Calu3 (cell line): ENCODE measurements around the gene DPP6. TPM values are rescaled to one million over a fixed set of nuclear protein-coding genes. Genes with fewer than 3 reads are reported as not detected.

ENCODE experiments used
- BruUV-seq: library from RNA; stranded (reverse); fragments of 400-500 nt; replicated peaks from 2 replicates; lab custom pipeline; 2021; lab: Mats Ljungman, UMichigan
- CTCF ChIA-PET: fragments of 300-600 bp; sonication (Branson Sonifier 250); formaldehyde crosslinking; loops from one replicate; lab custom pipeline; 2022; ENCODE audit warnings: antibody characterized with exemption; lab: Charles Lee
- DNase-seq: peaks from one replicate; pipeline ENCODE4 v3.0.0; 2022
- H3K27ac Mint-ChIP-seq: one replicate; pipeline ENCODE4 v1.8.0; 2022; ENCODE audit warnings: mixed read lengths; ENCODE audit not compliant: unreplicated experiment
- H3K27me3 Mint-ChIP-seq: one replicate; pipeline ENCODE4 v1.8.0; 2022; ENCODE audit warnings: mixed read lengths; ENCODE audit not compliant: unreplicated experiment
- H3K36me3 Mint-ChIP-seq: one replicate; pipeline ENCODE4 v1.8.0; 2022; ENCODE audit warnings: mild to moderate bottlenecking, moderate library complexity, mixed read lengths; ENCODE audit not compliant: insufficient read depth, unreplicated experiment
- H3K4me1 Mint-ChIP-seq: one replicate; pipeline ENCODE4 v1.8.0; 2022; ENCODE audit warnings: mild to moderate bottlenecking, low read depth, mixed read lengths; ENCODE audit not compliant: unreplicated experiment
- H3K4me3 Mint-ChIP-seq: one replicate; pipeline ENCODE4 v1.8.0; 2022; ENCODE audit warnings: mild to moderate bottlenecking, low read depth, moderate library complexity, mixed read lengths; ENCODE audit not compliant: unreplicated experiment
- H3K9me3 Mint-ChIP-seq: one replicate; pipeline ENCODE4 v1.8.0; 2022; ENCODE audit warnings: low read depth, mixed read lengths; ENCODE audit not compliant: unreplicated experiment
- intact Hi-C: fragments of 100-400 bp; cut with micrococcal nuclease; formaldehyde crosslinking; loops from one replicate; pipeline ENCODE4 v1.10.0; 2022; ENCODE audit not compliant: unreplicated experiment
- total RNA-seq: library from RNA; stranded (reverse); gene quantifications from 2 replicates; pipeline ENCODE4 v1.2.3, GENCODE V29; 2022
- TF ChIP-seq, protein P1 (sequence below): fragments of 200-600 bp; IDR thresholded peaks from one replicate; pipeline ENCODE4 v1.8.0; 2022; ENCODE audit warnings: antibody characterized with exemption; ENCODE audit not compliant: unreplicated experiment

DPP6 gene
- total RNA-seq, 1 experiment from 2014 or later, result not detected

DNA sequence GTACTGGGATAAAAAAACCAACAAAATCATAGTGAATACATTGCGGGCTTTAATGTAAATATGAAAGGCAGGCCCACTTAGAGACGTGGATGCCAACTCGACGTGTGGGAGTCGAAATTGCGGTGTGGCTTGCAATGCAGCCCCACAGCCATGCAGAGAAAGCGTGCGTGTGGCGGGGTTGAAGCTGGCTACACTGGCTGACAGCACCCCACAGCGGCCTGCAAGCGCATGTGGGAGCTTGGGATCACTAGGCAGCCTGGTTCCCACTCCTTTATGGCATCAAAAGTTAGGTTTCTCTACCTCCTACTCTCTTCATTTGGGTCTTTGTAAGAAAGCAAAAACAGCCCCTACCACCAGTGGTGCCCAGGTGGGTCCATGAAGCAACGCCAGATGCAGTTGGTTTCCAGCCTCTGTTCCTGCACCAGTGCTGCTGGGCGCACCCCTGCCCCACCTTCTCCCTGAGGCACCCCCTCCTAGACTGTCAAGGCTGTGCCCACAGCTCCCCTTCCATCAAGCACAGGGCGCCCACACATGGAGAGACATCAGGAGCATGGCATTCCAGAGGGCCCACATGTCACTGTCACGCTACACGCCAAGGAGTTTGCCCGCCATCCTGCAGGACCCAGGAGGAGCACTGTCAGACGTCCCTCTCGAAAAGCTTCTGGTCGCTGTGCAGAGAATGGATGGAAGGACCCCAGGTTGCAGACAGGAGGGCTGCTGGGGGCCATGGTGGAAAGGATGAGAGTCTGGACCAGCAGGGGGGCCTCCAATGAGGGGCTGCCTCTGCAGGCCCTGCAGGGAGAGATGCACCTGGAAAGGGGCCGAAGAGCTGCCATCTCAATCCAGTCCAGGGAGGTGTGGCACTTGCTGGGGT lies 807.8 kb downstream of the DPP6 start:
- Mint-ChIP-seq H3K36me3 (no peaks in the 10 kb centered on the region), H3K4me3 (no peak overlapping the region), H3K9me3 (peaks cover 3% of the 10 kb centered on the region), H3K4me1 (no peaks in the 10 kb centered on the region), H3K27me3 (no peaks in the 10 kb centered on the region), H3K27ac (no peak overlapping the region)
- no peak for DNase-seq
- TF ChIP-seq, protein P1, sequence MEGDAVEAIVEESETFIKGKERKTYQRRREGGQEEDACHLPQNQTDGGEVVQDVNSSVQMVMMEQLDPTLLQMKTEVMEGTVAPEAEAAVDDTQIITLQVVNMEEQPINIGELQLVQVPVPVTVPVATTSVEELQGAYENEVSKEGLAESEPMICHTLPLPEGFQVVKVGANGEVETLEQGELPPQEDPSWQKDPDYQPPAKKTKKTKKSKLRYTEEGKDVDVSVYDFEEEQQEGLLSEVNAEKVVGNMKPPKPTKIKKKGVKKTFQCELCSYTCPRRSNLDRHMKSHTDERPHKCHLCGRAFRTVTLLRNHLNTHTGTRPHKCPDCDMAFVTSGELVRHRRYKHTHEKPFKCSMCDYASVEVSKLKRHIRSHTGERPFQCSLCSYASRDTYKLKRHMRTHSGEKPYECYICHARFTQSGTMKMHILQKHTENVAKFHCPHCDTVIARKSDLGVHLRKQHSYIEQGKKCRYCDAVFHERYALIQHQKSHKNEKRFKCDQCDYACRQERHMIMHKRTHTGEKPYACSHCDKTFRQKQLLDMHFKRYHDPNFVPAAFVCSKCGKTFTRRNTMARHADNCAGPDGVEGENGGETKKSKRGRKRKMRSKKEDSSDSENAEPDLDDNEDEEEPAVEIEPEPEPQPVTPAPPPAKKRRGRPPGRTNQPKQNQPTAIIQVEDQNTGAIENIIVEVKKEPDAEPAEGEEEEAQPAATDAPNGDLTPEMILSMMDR, result no peak
- intact Hi-C loops, result no loop called here
- no TSS peak for BruUV-seq
- CTCF ChIA-PET, result interaction anchor here (0.6 kb wide), 1 partner anchor 678 kb away, joined by 5 read pairs; no protein-coding TSS in a partner anchor

DNA sequence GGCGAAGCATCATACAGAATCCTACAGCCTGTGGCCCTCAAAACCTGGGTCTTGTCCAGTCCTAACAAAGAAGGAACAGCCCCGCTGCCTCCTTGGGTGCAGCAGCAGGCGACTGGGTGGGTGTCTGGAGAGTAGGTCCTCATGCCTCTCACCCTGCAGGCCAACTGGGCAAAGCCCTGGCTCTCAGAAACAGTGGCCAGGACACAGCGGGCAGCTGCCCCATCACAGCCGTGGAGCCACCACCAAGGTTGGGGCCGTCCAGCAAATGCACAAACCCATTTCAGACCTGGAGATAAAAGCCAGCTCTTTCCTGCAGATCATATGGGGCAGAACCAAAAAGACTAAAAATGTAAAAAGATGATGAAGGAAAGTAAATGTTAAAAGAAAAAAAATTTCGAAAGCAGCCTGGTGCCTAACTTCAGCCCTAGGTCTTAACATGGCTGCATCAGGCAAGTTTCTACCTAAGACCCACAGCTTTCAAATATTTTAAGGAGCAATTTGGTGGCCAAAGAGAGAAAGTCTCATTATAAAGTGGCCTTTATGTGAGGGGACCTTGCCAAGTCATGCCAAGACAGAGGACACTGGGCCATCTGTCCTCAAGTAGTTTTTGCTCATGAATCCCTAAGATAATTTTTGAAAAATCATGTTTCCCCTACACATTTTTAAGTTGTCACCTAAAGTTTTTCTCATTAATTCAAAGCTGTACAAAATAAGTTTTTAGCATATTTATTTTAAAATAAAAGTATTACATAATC lies 808.6 kb downstream of the DPP6 start:
- Mint-ChIP-seq H3K9me3 (peaks cover 3% of the 10 kb centered on the region), H3K27ac (no peak overlapping the region), H3K4me1 (no peaks in the 10 kb centered on the region), H3K36me3 (no peaks in the 10 kb centered on the region), H3K4me3 (no peak overlapping the region), H3K27me3 (no peaks in the 10 kb centered on the region)
- CTCF ChIA-PET, result no interaction called here
- intact Hi-C loops, result no loop called here
- TF ChIP-seq, protein P1, result no peak
- no peak for DNase-seq
- BruUV-seq, result no TSS peak

GRCh38 chr7:154861589-154861988 lies 809.4 kb downstream of the DPP6 start:
- H3K27ac Mint-ChIP-seq, result no peak overlapping the region
- peaks cover 7% of the 10 kb centered on the region for H3K27me3 Mint-ChIP-seq
- TF ChIP-seq, protein P1, result no peak
- peaks cover 3% of the 10 kb centered on the region for H3K9me3 Mint-ChIP-seq
- no peak overlapping the region for H3K4me3 Mint-ChIP-seq
- no peaks in the 10 kb centered on the region for H3K4me1 Mint-ChIP-seq
- DNase-seq, result no peak
- no peaks in the 10 kb centered on the region for H3K36me3 Mint-ChIP-seq
- CTCF ChIA-PET, result no interaction called here
- intact Hi-C loops, result no loop called here
- no TSS peak for BruUV-seq

DNA sequence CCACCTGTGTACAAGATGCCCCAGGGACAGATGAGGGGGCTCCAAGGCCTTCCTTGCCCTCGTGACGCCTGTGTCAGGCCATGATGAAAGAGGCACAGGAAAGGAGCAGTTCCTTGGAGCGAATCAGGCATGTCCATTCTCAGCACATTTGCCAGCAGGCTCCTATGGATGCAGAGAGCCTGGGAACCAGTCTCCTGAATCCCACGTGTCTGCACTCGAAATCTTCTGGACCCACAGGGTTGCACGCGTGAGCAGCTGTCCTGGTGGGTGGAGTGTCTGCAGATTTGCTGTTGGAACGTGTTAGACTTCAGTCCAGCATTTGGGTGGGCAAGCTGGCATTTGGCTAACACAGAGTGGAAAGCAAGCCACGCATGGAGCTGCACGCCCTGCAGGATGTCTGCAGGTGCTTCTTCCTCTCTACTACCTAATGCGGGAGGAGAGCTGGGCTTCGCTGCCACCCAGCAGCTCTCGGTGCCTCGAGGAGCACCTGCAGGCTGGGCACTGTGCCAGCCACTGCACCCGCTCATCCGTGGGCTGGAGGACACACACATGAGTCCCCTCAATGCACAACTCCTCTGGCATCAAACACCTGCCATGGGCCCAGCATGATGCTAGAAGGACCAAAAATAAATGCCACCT lies 810.1 kb downstream of the DPP6 start:
- peaks cover 14% of the 10 kb centered on the region for H3K27me3 Mint-ChIP-seq
- H3K9me3 Mint-ChIP-seq, result peaks cover 3% of the 10 kb centered on the region
- H3K4me1 Mint-ChIP-seq, result no peaks in the 10 kb centered on the region
- CTCF ChIA-PET, result no interaction called here
- no peak overlapping the region for H3K4me3 Mint-ChIP-seq
- TF ChIP-seq, protein P1, result no peak
- no peak for DNase-seq
- H3K27ac Mint-ChIP-seq, result no peak overlapping the region
- BruUV-seq, result no TSS peak
- H3K36me3 Mint-ChIP-seq, result no peaks in the 10 kb centered on the region
- intact Hi-C loops, result no loop called here
